IMR-90 (cell line): ENCODE data around the gene CHRDL1. TPM values are rescaled to one million over a fixed set of nuclear protein-coding genes. Genes with fewer than 3 reads are reported as not detected.

Experiments used
- ATAC-seq: fragments of 200-7000 bp; cut with Tn5 transposase; 2 replicates; pipeline ENCODE4 v1.9.1; 2020; ENCODE audit warnings: low read depth, mild to moderate bottlenecking, moderate library complexity
- BruUV-seq: library from RNA; stranded (reverse); fragments of 400-500 nt; replicated peaks from 2 replicates; lab custom pipeline; 2021; lab: Mats Ljungman, UMichigan
- CTCF ChIA-PET: fragments of 300-600 bp; formaldehyde crosslinking; extraction: SDS; loops from one replicate; lab custom pipeline; 2021; ENCODE audit warnings: antibody characterized with exemption; lab: Yijun Ruan, JAX
- POLR2A ChIA-PET: fragments of 300-600 bp; sonication (Branson Sonifier 250); formaldehyde crosslinking; loops from one replicate; lab custom pipeline; 2022; ENCODE audit warnings: antibody characterized with exemption; ENCODE audit not compliant: unreplicated experiment; lab: Charles Lee
- DNase-seq: peaks from one replicate; pipeline ENCODE4 v3.0.0; 2013
- H2AFZ ChIP-seq: replicated peaks from 2 replicates; pipeline ENCODE3; 2013; ENCODE audit warnings: low read length, mild to moderate bottlenecking; ENCODE audit not compliant: poor library complexity
- H2AK5ac ChIP-seq: 2 replicates; pipeline ENCODE4 v1.6.1; 2013; ENCODE audit warnings: low read depth, low read length, inconsistent platforms
- H2AK9ac ChIP-seq: replicated peaks from 2 replicates; pipeline ENCODE3; 2013; ENCODE audit warnings: mild to moderate bottlenecking, low read depth, low read length, moderate library complexity; ENCODE audit not compliant: poor library complexity
- H2BK120ac ChIP-seq: 2 replicates; pipeline ENCODE4 v1.6.1; 2013; ENCODE audit warnings: low read depth, low read length, inconsistent platforms
- H2BK15ac ChIP-seq: 3 replicates; pipeline ENCODE4 v1.6.1; 2013; ENCODE audit warnings: low read depth, low read length, inconsistent platforms
- H2BK20ac ChIP-seq: 2 replicates; pipeline ENCODE4 v1.6.1; 2013; ENCODE audit warnings: low read depth, mild to moderate bottlenecking, inconsistent platforms, low read length, moderate library complexity
- H2BK5ac ChIP-seq: 2 replicates; pipeline ENCODE4 v1.6.1; 2013; ENCODE audit warnings: mild to moderate bottlenecking, low read depth, low read length, inconsistent platforms; ENCODE audit not compliant: poor library complexity, severe bottlenecking
- H3K14ac ChIP-seq: replicated peaks from 2 replicates; pipeline ENCODE4 v1.6.1; 2013; ENCODE audit warnings: low read depth, low read length, inconsistent platforms
- H3K18ac ChIP-seq: 2 replicates; pipeline ENCODE4 v1.6.1; 2013; ENCODE audit warnings: low read depth, low read length, control low read depth
- H3K23ac ChIP-seq: 2 replicates; pipeline ENCODE4 v1.6.1; 2013; ENCODE audit warnings: low read depth, low read length, inconsistent platforms
- H3K27ac ChIP-seq: 2 replicates; pipeline ENCODE4 v1.5.1; 2013; ENCODE audit warnings: mild to moderate bottlenecking, control low read depth, low read length; ENCODE audit not compliant: insufficient read depth
- H3K27me3 ChIP-seq: 2 replicates; pipeline ENCODE4 v1.6.1; 2013; ENCODE audit warnings: low read length; ENCODE audit not compliant: control insufficient read depth, insufficient read depth
- H3K36me3 ChIP-seq: 2 replicates; pipeline ENCODE4 v1.6.1; 2013; ENCODE audit warnings: low read length, mixed read lengths; ENCODE audit not compliant: control insufficient read depth, insufficient read depth
- H3K4ac ChIP-seq: 2 replicates; pipeline ENCODE4 v1.6.1; 2013; ENCODE audit warnings: low read depth, low read length, inconsistent platforms
- H3K4me1 ChIP-seq: 2 replicates; pipeline ENCODE4 v1.6.1; 2013; ENCODE audit warnings: low read length, mixed read lengths; ENCODE audit not compliant: control insufficient read depth, insufficient read depth
- H3K4me2 ChIP-seq: 2 replicates; pipeline ENCODE4 v1.6.1; 2013; ENCODE audit warnings: low read depth, mild to moderate bottlenecking, control low read depth, low read length, moderate library complexity
- H3K4me3 ChIP-seq: 2 replicates; pipeline ENCODE4 v1.5.1; 2013; ENCODE audit warnings: low read depth, mild to moderate bottlenecking, control low read depth, low read length, moderate library complexity; ENCODE audit not compliant: insufficient read depth
- H3K56ac ChIP-seq: 2 replicates; pipeline ENCODE4 v1.6.1; 2013; ENCODE audit warnings: low read length, inconsistent platforms; ENCODE audit not compliant: insufficient read depth; ENCODE audit errors: extremely low read depth
- H3K79me1 ChIP-seq, 2 experiments: 2 replicates each; pipeline ENCODE4 v1.6.1; 2013; ENCODE audit warnings: low read length in 2 of 2, inconsistent platforms in 1 of 2, low read depth in 1 of 2
- H3K9ac ChIP-seq: 2 replicates; pipeline ENCODE4 v1.6.1; 2013; ENCODE audit warnings: low read depth, low read length, control low read depth
- H3K9me1 ChIP-seq: 2 replicates; pipeline ENCODE4 v1.6.1; 2013; ENCODE audit warnings: low read length, inconsistent platforms; ENCODE audit not compliant: insufficient read depth
- H3K9me3 ChIP-seq: 2 replicates; pipeline ENCODE4 v1.6.1; 2013; ENCODE audit warnings: low read length; ENCODE audit not compliant: control insufficient read depth, insufficient read depth
- H4K20me1 ChIP-seq: 2 replicates; pipeline ENCODE4 v1.6.1; 2013; ENCODE audit warnings: low read length, inconsistent platforms; ENCODE audit not compliant: insufficient read depth
- H4K5ac ChIP-seq: 2 replicates; pipeline ENCODE4 v1.6.1; 2013; ENCODE audit warnings: mild to moderate bottlenecking, low read depth, low read length, control low read depth
- H4K8ac ChIP-seq, 2 experiments: 2 replicates each; pipeline ENCODE4 v1.6.1; 2013; ENCODE audit warnings: low read depth in 2 of 2, low read length in 2 of 2, control low read depth in 1 of 2, inconsistent platforms in 1 of 2
- H4K91ac ChIP-seq: 2 replicates; pipeline ENCODE4 v1.6.1; 2013; ENCODE audit warnings: low read depth, low read length, inconsistent platforms; ENCODE audit not compliant: insufficient read depth
- BHLHE40 ChIP-seq: fragments of 150-350 bp; IDR thresholded peaks from 2 replicates; pipeline ENCODE4 v1.6.1; 2016; ENCODE audit warnings: mild to moderate bottlenecking, low read depth, low read length
- FOS ChIP-seq: fragments of 150-350 bp; IDR thresholded peaks from 2 replicates; pipeline ENCODE4 v1.6.1; 2016; ENCODE audit warnings: low read depth, low read length
- POLR2A ChIP-seq: IDR thresholded peaks from 2 replicates; pipeline ENCODE4 v1.6.1; 2012; ENCODE audit warnings: mild to moderate bottlenecking, low read depth, low read length
- RCOR1 ChIP-seq: IDR thresholded peaks from 2 replicates; pipeline ENCODE4 v1.6.1; 2012; ENCODE audit warnings: mild to moderate bottlenecking, low read length, improper control_type of control experiment; ENCODE audit not compliant: insufficient replicate concordance
- SMC3 ChIP-seq: fragments of 150-350 bp; IDR thresholded peaks from 2 replicates; pipeline ENCODE4 v1.6.1; 2016; ENCODE audit warnings: low read depth, mild to moderate bottlenecking, antibody characterized with exemption, low read length, moderate library complexity
- USF2 ChIP-seq: fragments of 150-350 bp; IDR thresholded peaks from 2 replicates; pipeline ENCODE4 v1.6.1; 2017; ENCODE audit warnings: mild to moderate bottlenecking, antibody characterized with exemption, low read length, low read depth
- WGBS, 2 experiments: methylation state at CpG; one replicate each; pipeline versions ENCODE4 v1.1.5 to v1.1.7; 2013; ENCODE audit warnings: missing lambda C conversion rate in 2 of 2; ENCODE audit not compliant: insufficient read length in 1 of 2; ENCODE audit errors: extremely low coverage in 2 of 2; 5-methylcytosine and 5-hydroxymethylcytosine counted together
- dilution Hi-C: fragments of 300-500 bp; cut with HindIII; formaldehyde crosslinking; loops from one replicate; pipeline ENCODE4 v1.14.3; 2018; ENCODE audit warnings: low sequenced_read_pairs; ENCODE audit not compliant: unreplicated experiment
- in situ Hi-C: fragments of 300-500 bp; cut with MboI; formaldehyde crosslinking; loops from 3 replicates; pipeline ENCODE4 v1.14.3; 2019; ENCODE audit warnings: low sequenced_read_pairs, inconsistent platforms, mixed read lengths
- intact Hi-C: fragments of 100-400 bp; cut with micrococcal nuclease; formaldehyde crosslinking; loops from 2 replicates; pipeline ENCODE4 v1.10.0; 2022
- polyA plus RNA-seq, 3 experiments: library from polyadenylated mRNA; depleted of rRNA; stranded (reverse); fragments of >200 nt; gene quantifications; 2 replicates each; pipeline ENCODE4 v1.2.3, GENCODE V29; 2012; ENCODE audit warnings: low replicate concordance in 1 of 3
- total RNA-seq: library from RNA; depleted of rRNA; stranded (reverse); fragments of >200 nt; gene quantifications from 2 replicates; pipeline ENCODE4 v1.2.3, GENCODE V29; 2012

Gene CHRDL1
- total and polyA plus RNA-seq, 2 of the 4 experiments (the other 2 are of a cell fraction) = 0.36 to 0.58 TPM

GRCh38 chrX:110734271-110734670 lies 61.3 kb downstream of the CHRDL1 start:
- ChIA-PET POLR2A (no interaction called here), CTCF (no interaction called here)
- no peak overlapping the region for H4K91ac ChIP-seq
- BruUV-seq = no TSS peak
- H4K8ac ChIP-seq = no peak overlapping the region
- no peak overlapping the region for H4K5ac ChIP-seq
- intact Hi-C loops = no loop called here
- no peak overlapping the region for H3K9ac ChIP-seq
- in situ Hi-C loops = no loop called here
- H3K27me3 ChIP-seq = peaks cover 2% of the 10 kb centered on the region; the same call in 1 of the 2 replicates
- no CpG with 5 or more reads among the region's 1 CpG for WGBS, 2 experiments
- DNase-seq (no peak), ATAC-seq (no peak)
- no peaks in the 10 kb centered on the region for H3K36me3 ChIP-seq
- H2BK15ac ChIP-seq = no peak overlapping the region
- no peaks in the 10 kb centered on the region for H3K79me1 ChIP-seq
- H3K9me1 ChIP-seq = no peaks in the 10 kb centered on the region
- TF ChIP-seq USF2 = no peak
- TF ChIP-seq BHLHE40 = no peak
- TF ChIP-seq RCOR1 = no peak
- TF ChIP-seq POLR2A = no peak
- no peak for TF ChIP-seq SMC3
- TF ChIP-seq FOS = no peak
- no peak overlapping the region for H2BK20ac ChIP-seq
- H3K56ac ChIP-seq = no peak overlapping the region
- no peaks in the 10 kb centered on the region for H3K9me3 ChIP-seq
- dilution Hi-C loops = no loop called here
- H2BK5ac ChIP-seq = no peak overlapping the region
- no peak overlapping the region for H3K14ac ChIP-seq
- H3K4me2 ChIP-seq = no peak overlapping the region
- no peak overlapping the region for H3K4ac ChIP-seq
- H3K27ac ChIP-seq = no peak overlapping the region
- no peaks in the 10 kb centered on the region for H3K4me1 ChIP-seq
- no peaks in the 10 kb centered on the region for H4K20me1 ChIP-seq
- no peak overlapping the region for H2AK9ac ChIP-seq
- H3K23ac ChIP-seq = no peak overlapping the region
- H3K4me3 ChIP-seq = no peak overlapping the region
- H2BK120ac ChIP-seq = no peak overlapping the region
- H2AFZ ChIP-seq = no peak overlapping the region
- H3K18ac ChIP-seq = no peak overlapping the region
- no peak overlapping the region for H2AK5ac ChIP-seq
